Right lobe of liver (tissue), 4 donors: ENCODE data around the gene ATP6V0D1.

Source experiments
- POLR2A ChIP-seq: fragments of 450-650 bp; IDR thresholded peaks from one replicate; pipeline ENCODE4 v1.6.1; 2017; ENCODE audit warnings: antibody characterized with exemption, mild to moderate bottlenecking
- TF ChIP-seq, protein P1 (sequence below), 4 donors: fragments of 200-600 bp in 3 of 4; fragments of 450-650 bp in 1 of 4; IDR thresholded peaks; one replicate each; pipeline versions ENCODE4 v1.5.1 to v1.8.0; 2016 to 2022; ENCODE audit warnings: antibody characterized with exemption in 4 of 4, mild to moderate bottlenecking in 2 of 4
- donor health status: DM: no; HTN: no; CAD: no.
- donor health status: DM: no; HTN: no; CAD: no.
- donor health status: DM: no; HTN: yes; CAD: no.

- TF ChIP-seq POLR2A = no peak
- TF ChIP-seq, protein P1, sequence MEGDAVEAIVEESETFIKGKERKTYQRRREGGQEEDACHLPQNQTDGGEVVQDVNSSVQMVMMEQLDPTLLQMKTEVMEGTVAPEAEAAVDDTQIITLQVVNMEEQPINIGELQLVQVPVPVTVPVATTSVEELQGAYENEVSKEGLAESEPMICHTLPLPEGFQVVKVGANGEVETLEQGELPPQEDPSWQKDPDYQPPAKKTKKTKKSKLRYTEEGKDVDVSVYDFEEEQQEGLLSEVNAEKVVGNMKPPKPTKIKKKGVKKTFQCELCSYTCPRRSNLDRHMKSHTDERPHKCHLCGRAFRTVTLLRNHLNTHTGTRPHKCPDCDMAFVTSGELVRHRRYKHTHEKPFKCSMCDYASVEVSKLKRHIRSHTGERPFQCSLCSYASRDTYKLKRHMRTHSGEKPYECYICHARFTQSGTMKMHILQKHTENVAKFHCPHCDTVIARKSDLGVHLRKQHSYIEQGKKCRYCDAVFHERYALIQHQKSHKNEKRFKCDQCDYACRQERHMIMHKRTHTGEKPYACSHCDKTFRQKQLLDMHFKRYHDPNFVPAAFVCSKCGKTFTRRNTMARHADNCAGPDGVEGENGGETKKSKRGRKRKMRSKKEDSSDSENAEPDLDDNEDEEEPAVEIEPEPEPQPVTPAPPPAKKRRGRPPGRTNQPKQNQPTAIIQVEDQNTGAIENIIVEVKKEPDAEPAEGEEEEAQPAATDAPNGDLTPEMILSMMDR (IDR thresholded peaks at IDR 0.05) = no peak
Observed at GRCh38 chr16:67423015-67423414, 57.9 kb downstream of the ATP6V0D1 start.
